DLD1 (cell line): Measurements from ENCODE around the gene TEX35.

Experiments used
- in situ Hi-C: cut with HindIII; loops from 2 replicates; pipeline ENCODE4 v1.10.0; 2017; ENCODE audit warnings: low sequenced_read_pairs

Gene TEX35

GRCh38 chr1:178493301-178493741 lies 19.6 kb upstream of the TEX35 start:
- in situ Hi-C loops, result no loop called here

GRCh38 chr1:178494569-178494971 lies 18.3 kb upstream of the TEX35 start:
- in situ Hi-C loops, result no loop called here

- in situ Hi-C loops, result no loop called here
Observed at GRCh38 chr1:178495158-178495557, 17.8 kb upstream of the TEX35 start.

- in situ Hi-C loops, result no loop called here
Observed at GRCh38 chr1:178495741-178496409, 17.0 kb upstream of the TEX35 start.

- in situ Hi-C loops, result no loop called here
Observed at GRCh38 chr1:178496410-178497135, 16.3 kb upstream of the TEX35 start, which contains the start of gene CLEC20A. Gene CLEC20A, minus strand, starts transcription at chr1:178496964. Its CDS starts 25 bp downstream, at chr1:178496939.

- in situ Hi-C loops, result no loop called here
Observed at GRCh38 chr1:178497903-178498478, 14.9 kb upstream of the TEX35 start.

- in situ Hi-C loops, result no loop called here
Observed at GRCh38 chr1:178498896-178499675, 13.8 kb upstream of the TEX35 start.

GRCh38 chr1:178500091-178500770 lies 12.7 kb upstream of the TEX35 start:
- in situ Hi-C loops, result loop anchor here (25.0 kb wide), 1 partner anchor 512 kb away; no protein-coding TSS in a partner anchor

- in situ Hi-C loops, result loop anchor here (25.0 kb wide), 1 partner anchor 511 kb away; no protein-coding TSS in a partner anchor
Observed at GRCh38 chr1:178500936-178501554, 11.9 kb upstream of the TEX35 start.

- in situ Hi-C loops, result loop anchor here (25.0 kb wide), 1 partner anchor 510 kb away; no protein-coding TSS in a partner anchor
Observed at GRCh38 chr1:178501705-178502329, 11.1 kb upstream of the TEX35 start.

- in situ Hi-C loops, result loop anchor here (25.0 kb wide), 1 partner anchor 510 kb away; no protein-coding TSS in a partner anchor
Observed at GRCh38 chr1:178502330-178502714, 10.6 kb upstream of the TEX35 start.

- in situ Hi-C loops, result loop anchor here (25.0 kb wide), 1 partner anchor 509 kb away; no protein-coding TSS in a partner anchor
Observed at GRCh38 chr1:178502856-178503255, 10.1 kb upstream of the TEX35 start.

GRCh38 chr1:178503316-178503715 lies 9.6 kb upstream of the TEX35 start:
- in situ Hi-C loops, result loop anchor here (25.0 kb wide), 1 partner anchor 509 kb away; no protein-coding TSS in a partner anchor

GRCh38 chr1:178503849-178504248 lies 9.1 kb upstream of the TEX35 start:
- in situ Hi-C loops, result loop anchor here (25.0 kb wide), 1 partner anchor 508 kb away; no protein-coding TSS in a partner anchor

GRCh38 chr1:178504286-178504685 lies 8.6 kb upstream of the TEX35 start:
- in situ Hi-C loops, result loop anchor here (25.0 kb wide), 1 partner anchor 508 kb away; no protein-coding TSS in a partner anchor

- in situ Hi-C loops, result loop anchor here (25.0 kb wide), 1 partner anchor 506 kb away; no protein-coding TSS in a partner anchor
Observed at GRCh38 chr1:178506177-178506576, 6.7 kb upstream of the TEX35 start.

- in situ Hi-C loops, result loop anchor here (25.0 kb wide), 1 partner anchor 506 kb away; no protein-coding TSS in a partner anchor
Observed at GRCh38 chr1:178506669-178507068, 6.2 kb upstream of the TEX35 start.

- in situ Hi-C loops, result loop anchor here (25.0 kb wide), 1 partner anchor 503 kb away; no protein-coding TSS in a partner anchor
Observed at GRCh38 chr1:178509414-178510007, 3.4 kb upstream of the TEX35 start.
